HG02973 (cell line): ENCODE data around the gene DIDO1.

ENCODE experiments used
- ATAC-seq: cut with Tn5 transposase; IDR thresholded peaks from one replicate; pipeline ENCODE4 v1.9.1; 2021; ENCODE audit warnings: moderate library complexity; ENCODE audit not compliant: unreplicated experiment

DIDO1 gene

GRCh38 chr20:62837790-62838127 is 88.5 kb downstream of the DIDO1 start:
- no peak for ATAC-seq

- no peak for ATAC-seq
These were observed 89.3 kb downstream of the DIDO1 start for GRCh38 chr20:62836967-62837490.

GRCh38 chr20:62835931-62836861 is 90.1 kb downstream of the DIDO1 start:
- no peak for ATAC-seq

GRCh38 chr20:62834967-62835730 is 91.2 kb downstream of the DIDO1 start:
- no peak for ATAC-seq

- no peak for ATAC-seq
These were observed 93.3 kb downstream of the DIDO1 start for GRCh38 chr20:62832951-62833391.

- no peak for ATAC-seq
These were observed 93.9 kb downstream of the DIDO1 start for GRCh38 chr20:62832212-62832922.

GRCh38 chr20:62831854-62832211 is 94.5 kb downstream of the DIDO1 start:
- no peak for ATAC-seq

- no peak for ATAC-seq
These were observed 94.9 kb downstream of the DIDO1 start for GRCh38 chr20:62831361-62831788.

GRCh38 chr20:62830821-62831220 is 95.5 kb downstream of the DIDO1 start:
- ATAC-seq: no peak

GRCh38 chr20:62830251-62830650 is 96.1 kb downstream of the DIDO1 start:
- no peak for ATAC-seq

- no peak for ATAC-seq
These were observed 96.8 kb downstream of the DIDO1 start for GRCh38 chr20:62829231-62830230.

- no peak for ATAC-seq
These were observed 97.6 kb downstream of the DIDO1 start for GRCh38 chr20:62828511-62829230.

- no peak for ATAC-seq
These were observed 98.3 kb downstream of the DIDO1 start for GRCh38 chr20:62828051-62828450.
